ENCODE measurements around the gene MEIOSIN. TPM values are rescaled to one million over a fixed set of nuclear protein-coding genes. Genes with fewer than 3 reads are reported as not detected.

The MEIOSIN gene
- total and polyA plus RNA-seq, 9 donors: not detected

DNA sequence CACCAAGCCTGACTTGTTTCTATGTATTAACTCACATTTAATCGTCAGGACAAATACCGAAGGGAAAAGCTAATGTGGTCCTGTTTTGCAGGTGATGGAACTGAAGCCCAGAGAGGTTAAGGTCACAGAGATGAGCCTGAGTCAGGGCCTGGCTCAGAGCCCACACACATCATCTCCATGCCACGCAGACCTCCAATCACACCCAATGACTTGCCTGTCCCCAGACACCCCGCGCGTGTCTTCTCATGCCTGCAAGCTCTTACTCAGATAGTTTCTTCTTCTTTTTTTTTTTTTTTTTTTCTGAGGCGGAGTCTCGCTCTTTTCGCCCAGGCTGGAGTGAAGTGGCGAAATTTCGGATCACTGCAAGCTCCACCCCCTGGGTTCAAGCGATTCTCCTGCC is 19.4 kb downstream of the MEIOSIN start:
- no peak for TF ChIP-seq CTCF (IDR thresholded peaks at IDR 0.05)
- no peak for TF ChIP-seq EP300 (IDR thresholded peaks at IDR 0.05)
- TF ChIP-seq POLR2A (IDR thresholded peaks at IDR 0.05): no peak
- Histone ChIP-seq H3K36me3 (no peaks in the 10 kb centered on the region), H3K27me3 (no peaks in the 10 kb centered on the region), H3K9me3 (no peaks in the 10 kb centered on the region), H3K4me1 (ENCODE audit: insufficient read depth) (no peaks in the 10 kb centered on the region), H3K4me3 (no peak overlapping the region), H3K27ac (no peak overlapping the region)
- WGBS, 3 donors: 91 to 93% (median 92%) methylated on average over 12 of the region's 12 CpGs
- intact Hi-C loops (cut with DNase I): no loop called here
- no peak for DNase-seq

DNA sequence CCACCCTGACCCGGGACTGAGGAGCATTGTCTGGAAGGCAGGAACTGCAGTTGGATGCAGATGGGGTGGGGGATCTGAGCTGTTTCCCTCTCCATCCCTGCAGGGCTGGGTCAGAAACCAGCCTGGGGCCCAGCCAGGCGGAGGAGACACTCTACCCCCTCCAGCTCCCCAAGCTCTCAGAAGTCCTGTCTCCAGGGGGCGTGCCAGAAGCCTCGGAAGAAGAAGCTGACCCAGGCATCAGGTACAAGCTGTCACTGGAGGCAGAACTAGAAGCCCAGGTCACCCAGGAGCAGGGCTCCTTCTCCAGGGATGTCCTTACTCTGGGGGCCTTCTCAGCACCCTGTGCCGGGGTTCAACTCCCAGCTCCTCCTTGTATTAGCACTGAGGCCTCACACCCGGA is 20.3 kb downstream of the MEIOSIN start:
- WGBS, 3 donors: 63 to 74% (median 69%) methylated on average over 6 of the region's 6 CpGs
- Histone ChIP-seq H3K27ac (no peak overlapping the region), H3K4me1 (ENCODE audit: insufficient read depth) (no peaks in the 10 kb centered on the region), H3K4me3 (no peak overlapping the region), H3K36me3 (no peaks in the 10 kb centered on the region), H3K9me3 (no peaks in the 10 kb centered on the region), H3K27me3 (no peaks in the 10 kb centered on the region)
- no peak for TF ChIP-seq POLR2A (IDR thresholded peaks at IDR 0.05)
- DNase-seq: no peak
- intact Hi-C loops (cut with DNase I): no loop called here

GRCh38 chr19:45754323-45754722 is 21.1 kb downstream of the MEIOSIN start:
- no peaks in the 10 kb centered on the region for H3K4me1 ChIP-seq (ENCODE audit: insufficient read depth)
- no peak for TF ChIP-seq EP300 (IDR thresholded peaks at IDR 0.05)
- no peak for TF ChIP-seq CTCF (IDR thresholded peaks at IDR 0.05)
- no peak for TF ChIP-seq POLR2A (IDR thresholded peaks at IDR 0.05)
- intact Hi-C loops (cut with DNase I): loop anchor here in 1 of 4 donors (1.0 kb wide), 1 partner anchor 42 kb away; no protein-coding TSS in a partner anchor
- no peak for DNase-seq
- H3K27me3 ChIP-seq: no peaks in the 10 kb centered on the region
- H3K4me3 ChIP-seq: no peak overlapping the region
- WGBS, 3 donors: 95 to 96% (median 95%) methylated on average over 8 of the region's 8 CpGs
- no peaks in the 10 kb centered on the region for H3K36me3 ChIP-seq
- no peaks in the 10 kb centered on the region for H3K9me3 ChIP-seq
- no peak overlapping the region for H3K27ac ChIP-seq

GRCh38 chr19:45757695-45758094 is 24.5 kb downstream of the MEIOSIN start:
- H3K36me3 ChIP-seq: no peaks in the 10 kb centered on the region
- no peaks in the 10 kb centered on the region for H3K27me3 ChIP-seq
- no peak overlapping the region for H3K4me3 ChIP-seq
- H3K27ac ChIP-seq: no peak overlapping the region
- intact Hi-C loops (cut with DNase I): no loop called here
- no peaks in the 10 kb centered on the region for H3K9me3 ChIP-seq
- H3K4me1 ChIP-seq (ENCODE audit: insufficient read depth): no peaks in the 10 kb centered on the region
- TF ChIP-seq CTCF (IDR thresholded peaks at IDR 0.05) (no peak), POLR2A (IDR thresholded peaks at IDR 0.05) (no peak), EP300 (IDR thresholded peaks at IDR 0.05) (no peak)
- DNase-seq: no peak
- 77 to 86% (median 84%) methylated on average over 9 of the region's 9 CpGs for WGBS, 3 donors

DNA sequence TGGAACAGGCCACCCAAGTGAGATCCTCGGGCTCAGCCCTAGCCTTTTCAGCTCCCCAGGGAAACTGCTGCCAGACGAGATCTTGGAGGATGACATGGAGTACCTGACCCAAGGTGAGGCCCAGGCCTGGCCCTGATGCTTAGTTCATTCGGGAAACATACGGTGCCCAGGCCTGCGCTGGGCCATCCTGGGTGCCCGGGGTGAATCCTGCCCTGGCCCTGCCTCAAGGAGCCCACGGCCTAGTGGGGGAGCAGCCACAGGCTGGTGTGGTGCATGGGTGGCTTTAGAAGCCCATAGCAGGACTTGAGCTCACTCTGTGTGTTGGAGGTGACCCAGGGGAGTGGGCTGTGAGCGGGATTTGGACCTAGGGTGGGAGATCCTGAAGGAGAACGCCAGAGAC is 25.7 kb downstream of the MEIOSIN start:
- intact Hi-C loops (cut with DNase I): no loop called here
- no peak for DNase-seq
- TF ChIP-seq EP300 (IDR thresholded peaks at IDR 0.05): no peak
- TF ChIP-seq CTCF (IDR thresholded peaks at IDR 0.05): no peak
- no peak for TF ChIP-seq POLR2A (IDR thresholded peaks at IDR 0.05)
- H3K27ac ChIP-seq: no peak overlapping the region
- 77 to 88% (median 82%) methylated on average over 8 to 9 of the region's 9 CpGs for WGBS, 3 donors
- no peak overlapping the region for H3K4me3 ChIP-seq
- no peaks in the 10 kb centered on the region for H3K27me3 ChIP-seq
- no peaks in the 10 kb centered on the region for H3K36me3 ChIP-seq
- H3K4me1 ChIP-seq (ENCODE audit: insufficient read depth): peaks cover 8% of the 10 kb centered on the region
- H3K9me3 ChIP-seq: no peaks in the 10 kb centered on the region
